Adrenal gland (tissue), 12 donors: Measurements from ENCODE around the gene ZNF101. TPM values are rescaled to one million over a fixed set of nuclear protein-coding genes. Genes with fewer than 3 reads are reported as not detected.

Experiments
- polyA plus RNA-seq, 3 donors: library from polyadenylated mRNA; stranded (reverse); fragments of 200-250 nt in 2 of 3; fragments of 350-450 nt in 1 of 3; fragmentation: Illumina TruSeq in 1 of 3; extraction: RNeasy Lipid Tissue Mini Kit (QIAGEN cat#74804) in 1 of 3; gene quantifications; one replicate each; pipeline ENCODE4 v1.2.3, GENCODE V29; 2013 to 2014
- small RNA-seq, 2 donors: library from RNA; depleted of rRNA; stranded (forward); fragments of <200 nt; gene quantifications; one replicate each; pipeline ENCODE3, GENCODE V24; 2016
- total RNA-seq, 9 donors: library from RNA; depleted of rRNA in 4 of 9; stranded (reverse); fragments of >200 nt in 4 of 9; fragments of 120-200 nt in 1 of 9; fragmentation: NEBNext Ultra II Directional in 1 of 9; extraction: Animal tissue kit (Norgen Biotek cat#: 25700) in 1 of 9; gene quantifications; one replicate each; pipeline versions ENCODE4 v1.1.0 to v1.2.4, GENCODE V29; 2013 to 2023
- donor health status: healthy with polysubstance abuse.
- donor health status: Bipolar disorder and iron deficiency.
- donor health status: DM: yes; HTN: yes; CAD: no.
- donor health status: DM: no; HTN: no; CAD: no.
- donor health status: DM: no; HTN: no; CAD: no.
- donor health status: DM: yes; HTN: yes; CAD: no.

ZNF101 gene
- total and polyA plus RNA-seq, 12 donors = 1.3 to 11.8 (median 6.3) TPM

Small RNA genes within 50 kb of the gene (small RNA-seq; reads per million reads assigned to genes)
- 0 reads per million in 2 donors for gene AC011458.2

Other genes with a start within 250 kb of the ZNF101 start
- gene TSSK6, start 153.3 kb upstream of the ZNF101 start, total RNA-seq = 10 to 100 TPM in 1 of 9 donors, 1 to 10 TPM in 6, under 1 TPM in 2; 0.61 to 50.5 (median 3.5) TPM
- gene TSSK6, start 153.3 kb upstream of the ZNF101 start, polyA plus RNA-seq = 1 to 10 TPM in 1 of 3 donors, under 1 TPM in 1, not detected in 1; 0.37 to 1.0 TPM
- 100 to 1,000 TPM in 7 of 9 donors, 10 to 100 TPM in 2; 17.0 to 517 (median 323) TPM for gene NDUFA13, start 152.6 kb upstream of the ZNF101 start, total RNA-seq
- 100 to 1,000 TPM; 202 to 558 (median 329) TPM for gene NDUFA13, start 152.6 kb upstream of the ZNF101 start, polyA plus RNA-seq
- gene YJEFN3, start 139.9 kb upstream of the ZNF101 start, total RNA-seq = 1 to 10 TPM in 5 of 9 donors, under 1 TPM in 4; 0.36 to 5.7 (median 1.1) TPM
- 10 to 100 TPM in 1 of 3 donors, 1 to 10 TPM in 1, under 1 TPM in 1; 0.77 to 30.2 (median 6.1) TPM for gene YJEFN3, start 139.9 kb upstream of the ZNF101 start, polyA plus RNA-seq
- under 1 TPM in 2 of 9 donors, not detected in 7; 0.22 to 0.43 TPM for gene CILP2, start 130.6 kb upstream of the ZNF101 start, total RNA-seq
- under 1 TPM in 2 of 3 donors, not detected in 1; 0.13 to 0.24 TPM for gene CILP2, start 130.6 kb upstream of the ZNF101 start, polyA plus RNA-seq
- gene PBX4, start 50.2 kb upstream of the ZNF101 start, total RNA-seq = under 1 TPM in 6 of 9 donors, not detected in 3; 0.28 to 0.86 (median 0.66) TPM
- 1 to 10 TPM in 2 of 3 donors, not detected in 1; 2.9 to 6.3 TPM for gene PBX4, start 50.2 kb upstream of the ZNF101 start, polyA plus RNA-seq
- 1 to 10 TPM in 8 of 9 donors, under 1 TPM in 1; 0.95 to 5.1 (median 3.6) TPM for gene LPAR2, start 40.6 kb upstream of the ZNF101 start, total RNA-seq
- gene LPAR2, start 40.6 kb upstream of the ZNF101 start, polyA plus RNA-seq = 10 to 100 TPM in 1 of 3 donors, 1 to 10 TPM in 1, under 1 TPM in 1; 0.93 to 10.5 (median 3.8) TPM
- gene GMIP, start 25.2 kb upstream of the ZNF101 start, total RNA-seq = 10 to 100 TPM in 5 of 9 donors, 1 to 10 TPM in 3, under 1 TPM in 1; 0.44 to 17.0 (median 10.3) TPM
- 10 to 100 TPM in 1 of 3 donors, 1 to 10 TPM in 2; 2.7 to 13.8 (median 3.2) TPM for gene GMIP, start 25.2 kb upstream of the ZNF101 start, polyA plus RNA-seq
- 100 to 1,000 TPM in 4 of 9 donors, 10 to 100 TPM in 5; 21.1 to 195 (median 78.3) TPM for gene ATP13A1, start 5.2 kb upstream of the ZNF101 start, total RNA-seq
- 100 to 1,000 TPM in 2 of 3 donors, 10 to 100 TPM in 1; 18.7 to 132 (median 103) TPM for gene ATP13A1, start 5.2 kb upstream of the ZNF101 start, polyA plus RNA-seq
- gene ZNF14, start 64.3 kb downstream of the ZNF101 start, total RNA-seq = 1 to 10 TPM; 3.1 to 8.5 (median 4.2) TPM
- 1 to 10 TPM; 2.7 to 5.2 (median 3.9) TPM for gene ZNF14, start 64.3 kb downstream of the ZNF101 start, polyA plus RNA-seq
- 10 to 100 TPM in 8 of 9 donors, 1 to 10 TPM in 1; 9.9 to 38.6 (median 24.0) TPM for gene ZNF506, start 152.9 kb downstream of the ZNF101 start, total RNA-seq
- gene ZNF506, start 152.9 kb downstream of the ZNF101 start, polyA plus RNA-seq = 10 to 100 TPM in 1 of 3 donors, 1 to 10 TPM in 2; 4.7 to 22.1 (median 7.5) TPM
- 10 to 100 TPM in 7 of 9 donors, 1 to 10 TPM in 2; 8.4 to 19.5 (median 14.5) TPM for gene ZNF253, start 197.0 kb downstream of the ZNF101 start, total RNA-seq
- gene ZNF253, start 197.0 kb downstream of the ZNF101 start, polyA plus RNA-seq = 10 to 100 TPM in 1 of 3 donors, 1 to 10 TPM in 2; 2.7 to 19.7 (median 4.3) TPM
- 1 to 10 TPM; 1.4 to 9.0 (median 2.9) TPM for gene ZNF93, start 232.1 kb downstream of the ZNF101 start, total RNA-seq
- 1 to 10 TPM; 1.6 to 4.4 (median 2.7) TPM for gene ZNF93, start 232.1 kb downstream of the ZNF101 start, polyA plus RNA-seq